HG03064 (cell line): ENCODE data around the gene FBXO41.
"Not testable (repeated sequence)": the region's sequence is repeated elsewhere in the genome, so short reads cannot be mapped to it uniquely, and the experiment has no call there.

ENCODE experiments used
- ATAC-seq: cut with Tn5 transposase; IDR thresholded peaks from one replicate; pipeline ENCODE4 v1.9.1; 2021; ENCODE audit warnings: low read depth; ENCODE audit not compliant: unreplicated experiment

The FBXO41 gene

DNA sequence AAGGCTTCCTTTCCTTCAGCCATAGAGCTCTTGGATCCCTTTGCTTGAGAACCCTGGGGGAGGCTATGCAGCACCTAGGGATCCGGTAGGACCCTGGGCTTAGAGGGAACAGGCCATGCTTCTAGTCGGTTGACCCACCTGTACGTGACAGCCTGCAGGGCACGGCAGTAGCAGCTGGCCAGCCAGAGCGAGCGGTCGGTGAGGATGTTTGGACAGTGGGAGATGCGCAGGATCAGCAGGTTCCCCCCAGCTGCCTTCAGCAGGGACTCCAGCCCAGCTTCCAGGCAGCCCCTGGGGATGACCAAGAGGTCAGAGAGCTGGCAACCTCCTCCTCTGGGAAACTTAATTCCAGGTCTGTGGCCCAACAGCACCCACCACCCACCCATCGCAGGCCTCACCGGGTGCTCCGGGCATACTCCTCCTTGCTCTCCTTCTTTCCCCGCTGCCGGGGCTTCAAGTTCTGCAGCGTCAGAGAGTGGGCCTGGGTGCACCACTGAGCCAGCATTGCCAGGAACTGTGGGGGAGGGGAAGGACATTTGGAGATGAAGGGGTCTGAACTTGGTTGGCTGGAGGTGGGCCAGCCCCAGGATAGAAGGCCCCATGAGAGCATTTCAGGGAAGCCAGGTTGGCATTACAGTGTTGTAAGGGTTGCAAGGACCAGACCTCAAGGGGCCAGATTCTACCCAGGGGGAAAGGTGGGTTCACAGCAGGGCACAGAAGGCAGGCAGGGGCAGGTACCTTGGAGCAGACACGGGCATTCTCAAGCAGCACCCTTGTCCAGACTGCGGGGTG lies 20.5 kb downstream of the FBXO41 start:
- ATAC-seq, result no peak

DNA sequence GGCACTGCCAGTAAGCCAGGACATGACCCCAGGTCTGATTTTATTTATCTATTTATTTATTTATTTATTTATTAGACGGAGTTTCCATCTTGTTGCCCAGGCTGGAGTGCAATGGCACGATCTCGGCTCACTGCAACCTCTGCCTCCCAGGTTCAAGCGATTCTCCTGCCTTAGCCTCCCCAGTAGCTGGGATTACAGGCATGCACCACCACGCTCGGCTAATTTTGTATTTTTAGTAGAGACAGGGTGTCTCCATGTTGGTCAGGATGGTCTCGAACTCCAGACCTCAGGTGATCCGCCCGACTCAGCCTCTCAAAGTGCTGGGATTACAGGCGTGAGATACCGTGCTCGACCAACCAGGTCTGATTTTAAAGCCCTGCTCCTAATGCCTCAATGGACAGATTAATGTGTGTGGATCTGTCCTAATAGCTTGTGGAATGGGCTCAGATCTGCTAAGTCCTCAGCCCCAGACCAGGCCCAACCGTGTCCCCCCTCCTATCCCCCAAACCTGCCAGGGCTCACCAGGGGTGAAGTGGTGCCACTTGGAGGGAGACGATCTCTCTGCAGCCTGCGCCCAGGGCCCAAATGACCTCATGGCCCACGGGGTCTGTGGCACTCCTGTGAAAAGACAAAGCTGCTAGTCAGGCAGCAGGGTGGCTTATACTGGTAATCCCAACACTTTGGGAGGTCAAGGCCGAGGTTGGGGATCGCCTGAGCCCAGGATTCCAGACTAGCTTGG lies 21.4 kb downstream of the FBXO41 start:
- ATAC-seq, result not testable (repeated sequence)

DNA sequence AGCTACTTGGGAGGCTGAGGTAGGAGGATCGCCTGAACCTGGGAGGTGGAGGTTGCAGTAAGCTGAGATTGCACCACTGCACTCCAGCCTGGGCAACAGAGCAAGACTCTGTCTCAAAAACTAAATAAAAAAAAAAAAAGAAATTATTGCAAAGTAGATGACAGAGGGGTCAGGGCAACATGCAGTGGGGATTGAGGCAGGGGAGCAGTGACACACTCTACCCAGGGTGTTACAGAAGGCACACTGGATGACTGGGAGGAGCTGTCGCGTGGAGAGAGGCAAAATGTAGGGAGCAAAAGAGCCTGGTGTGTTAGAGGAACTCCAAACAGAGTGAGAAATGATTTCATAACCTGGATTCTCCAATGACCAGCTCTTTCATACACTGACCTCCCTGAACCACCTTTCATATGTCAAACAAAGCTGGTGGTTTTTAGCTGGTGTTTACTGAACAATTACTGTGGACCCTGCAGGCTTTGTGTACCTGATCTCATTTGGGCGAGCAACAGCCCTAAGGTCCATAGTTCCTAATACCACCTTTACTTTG lies 22.1 kb downstream of the FBXO41 start:
- no peak for ATAC-seq

DNA sequence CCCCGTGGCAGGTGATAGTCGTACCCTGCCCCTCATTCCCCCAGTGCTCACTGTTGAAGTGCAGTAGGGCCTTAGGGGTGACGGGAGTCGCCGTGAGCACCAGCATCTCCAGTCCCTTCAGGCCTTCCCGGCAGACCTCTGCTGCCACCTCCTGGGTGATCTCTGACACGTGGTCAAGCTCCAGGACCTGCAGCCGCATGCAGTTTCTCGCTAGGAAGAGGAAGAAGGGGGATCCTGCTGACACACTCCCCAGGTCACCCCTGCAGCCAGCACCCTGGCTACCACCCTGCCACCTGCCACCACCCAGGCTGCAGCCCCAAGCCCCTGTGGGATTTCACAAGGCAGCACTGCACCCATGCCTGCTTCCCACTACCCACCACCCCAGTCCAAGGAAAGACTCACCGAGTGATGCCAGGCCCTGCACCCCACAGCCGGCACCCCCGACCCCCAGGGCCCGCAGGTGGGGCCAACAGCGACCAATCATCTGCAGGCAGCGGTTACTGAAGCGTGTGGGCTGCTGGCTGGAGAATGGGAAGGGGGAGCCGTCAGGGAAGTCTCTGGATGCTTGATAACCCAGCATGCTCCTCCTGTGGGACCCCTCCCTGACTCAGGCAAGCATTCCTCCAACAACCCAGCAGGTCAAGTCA lies 23.8 kb downstream of the FBXO41 start:
- ATAC-seq, result no peak

DNA sequence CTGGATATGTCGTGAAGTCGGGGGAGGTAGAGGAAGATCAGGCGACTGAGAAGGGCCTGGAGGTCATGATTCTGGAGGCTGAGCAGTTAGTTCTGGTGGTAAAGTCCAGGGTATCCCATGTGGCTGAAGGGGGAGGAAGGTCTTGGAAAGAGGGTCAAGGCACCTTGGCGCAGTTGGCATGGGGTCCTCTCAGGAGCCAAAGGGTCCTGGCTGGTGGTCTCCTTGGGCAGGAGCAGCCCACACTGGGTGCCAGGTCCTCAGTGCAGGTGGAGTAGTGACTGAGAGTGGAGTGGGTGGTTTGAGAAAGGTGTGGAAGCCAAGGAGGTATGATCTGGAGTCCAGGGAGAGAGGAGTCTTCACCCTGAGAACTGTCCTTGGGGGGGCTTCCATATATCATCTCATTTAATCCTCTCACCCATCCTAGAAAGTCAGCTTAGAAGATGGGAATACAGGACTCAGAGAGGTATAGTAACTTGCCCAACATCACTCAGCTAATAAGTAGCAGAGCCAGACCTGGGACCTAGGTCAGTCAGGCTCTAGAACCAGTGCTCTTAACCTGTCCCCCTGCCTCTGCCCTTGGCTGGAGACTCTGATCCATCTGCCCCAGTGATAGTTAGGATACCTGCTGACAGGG lies 24.5 kb downstream of the FBXO41 start:
- no peak for ATAC-seq

DNA sequence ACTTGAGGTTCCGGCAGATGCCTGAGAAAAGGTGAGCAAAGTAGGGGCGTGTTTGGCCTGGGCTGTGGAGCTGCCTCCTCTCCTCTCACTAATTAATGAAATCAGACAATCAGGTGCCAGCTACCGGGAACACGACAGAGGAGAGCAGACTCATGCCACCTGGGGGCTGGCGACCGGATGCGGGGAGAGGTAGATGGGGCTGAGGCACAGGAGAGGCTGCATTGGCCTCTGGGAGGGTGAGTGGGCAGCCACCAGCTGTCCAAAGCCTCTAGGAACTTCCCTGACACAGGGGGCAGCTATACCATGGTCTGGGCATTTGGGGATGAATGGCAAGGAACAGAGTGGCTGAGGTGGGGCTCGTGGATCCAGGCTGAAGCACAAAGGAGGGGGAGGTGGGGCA lies 25.0 kb downstream of the FBXO41 start:
- ATAC-seq, result no peak

DNA sequence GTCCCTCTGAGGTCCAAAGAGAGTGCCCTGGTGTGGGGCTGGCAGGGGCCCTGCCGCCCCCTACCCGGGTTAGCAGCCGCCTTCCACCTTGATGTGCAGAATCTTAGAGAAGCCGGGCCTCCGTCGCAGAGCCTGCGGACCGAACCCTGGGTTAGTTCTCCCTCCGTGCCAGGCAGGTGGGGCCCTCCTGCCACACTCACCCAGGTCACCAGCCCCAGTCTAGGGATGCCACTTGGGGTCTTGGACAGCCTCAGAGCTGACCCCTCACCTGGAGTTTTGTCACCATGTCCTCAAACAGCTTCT lies 25.4 kb downstream of the FBXO41 start:
- ATAC-seq, result no peak

DNA sequence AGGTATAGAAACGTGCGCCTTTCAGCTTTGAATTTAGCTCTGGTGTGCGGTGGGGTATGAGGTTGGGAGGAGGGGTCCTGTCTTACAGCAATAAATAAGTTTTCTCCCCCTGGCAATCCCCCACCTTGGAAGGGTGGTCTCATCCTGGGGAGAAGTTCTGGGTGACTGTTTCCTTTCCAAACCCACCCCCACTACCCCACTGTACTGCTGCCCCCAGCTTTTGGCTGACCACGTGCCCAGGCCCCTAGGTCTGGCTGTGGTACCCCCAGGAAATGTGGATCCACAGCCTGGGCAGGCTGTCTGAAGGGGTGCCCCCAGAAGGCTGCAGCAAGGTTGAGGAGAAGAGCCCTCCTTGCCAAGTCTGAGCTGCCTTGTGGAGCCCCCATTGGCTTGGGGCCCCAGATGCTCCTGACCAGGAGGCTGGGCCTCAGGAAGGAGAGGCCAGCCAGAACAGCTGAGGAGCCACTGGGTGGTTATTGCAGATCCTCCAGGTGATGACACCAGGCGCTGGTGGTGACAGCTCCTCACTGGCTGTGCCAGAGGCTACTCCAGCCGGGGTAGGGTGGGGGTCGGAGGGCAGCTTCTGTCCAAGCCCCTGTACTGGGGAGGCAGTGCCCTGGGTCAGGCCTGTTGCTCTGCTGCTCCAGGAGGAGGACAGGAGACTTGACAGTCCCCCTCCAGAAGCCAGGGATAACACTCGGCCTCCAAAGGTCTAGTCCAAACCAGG lies 25.9 kb downstream of the FBXO41 start:
- ATAC-seq, result no peak

DNA sequence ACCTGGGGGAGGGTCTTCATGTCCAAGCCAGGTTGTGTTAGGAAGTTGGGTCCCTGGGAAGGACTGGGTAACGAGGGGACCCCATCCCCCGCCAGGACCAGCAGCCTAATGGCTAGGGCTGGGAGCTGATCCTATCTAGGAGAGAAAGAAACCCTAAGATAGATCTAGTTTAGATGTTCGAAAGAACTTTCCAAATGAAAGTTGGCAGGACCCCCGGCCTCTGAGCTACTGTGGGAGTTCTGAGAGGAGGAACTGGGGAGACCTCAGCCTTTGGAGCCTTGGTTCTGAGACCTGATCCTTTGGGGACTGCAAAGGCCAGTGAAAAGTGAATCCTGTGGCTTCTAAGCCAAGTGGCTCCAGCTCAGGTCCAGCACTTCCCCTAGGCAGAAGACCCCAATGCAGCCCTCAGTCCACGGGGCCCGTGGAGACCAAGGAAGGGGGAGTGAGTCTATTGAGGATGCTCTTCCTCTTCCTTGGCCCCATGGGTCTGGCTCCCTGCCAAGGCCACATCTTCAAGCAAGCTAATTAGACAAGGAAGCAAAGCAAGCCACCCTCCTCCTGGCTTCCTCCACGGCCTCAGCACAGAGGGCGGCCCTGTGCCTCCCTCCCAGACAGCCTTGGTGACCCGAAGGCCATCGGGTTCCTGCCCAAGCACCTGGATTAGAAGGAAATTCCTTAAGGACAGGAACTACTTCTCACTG lies 26.7 kb downstream of the FBXO41 start:
- ATAC-seq, result no peak

DNA sequence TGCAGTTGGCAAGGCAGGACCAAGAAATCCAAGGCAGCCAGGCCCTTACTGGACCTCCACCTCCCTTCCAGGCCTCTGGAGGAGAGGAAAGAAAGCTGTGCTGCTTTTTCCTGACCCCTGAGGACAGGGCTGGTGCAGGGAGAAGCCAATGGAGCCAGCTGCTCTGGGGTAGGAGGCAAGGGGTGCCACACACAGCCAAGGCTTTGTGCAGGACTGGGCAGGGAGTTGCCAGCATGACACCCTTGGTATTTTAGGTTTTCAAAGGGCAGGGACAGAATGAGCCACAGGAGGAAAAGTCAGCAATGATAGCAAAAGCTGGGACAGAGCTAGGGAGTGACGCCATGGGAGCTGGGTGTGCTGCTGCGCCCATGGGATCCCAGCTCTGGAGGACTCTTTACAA lies 27.3 kb downstream of the FBXO41 start:
- ATAC-seq, result no peak

DNA sequence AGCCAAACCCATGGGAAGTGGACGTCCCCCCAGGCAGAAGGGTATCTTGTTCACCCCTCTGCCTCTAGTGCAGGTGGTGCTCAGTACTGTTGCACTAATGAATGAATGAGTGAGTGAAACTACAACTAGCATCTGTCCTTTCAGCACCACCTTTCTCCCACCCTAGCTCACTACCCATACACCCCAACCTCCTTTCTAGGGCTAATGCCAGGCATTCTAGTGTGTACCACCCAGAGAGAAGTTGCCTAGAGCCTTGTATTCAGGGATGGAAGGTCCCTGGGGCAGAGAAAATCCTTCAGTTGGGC lies 27.7 kb downstream of the FBXO41 start:
- no peak for ATAC-seq

DNA sequence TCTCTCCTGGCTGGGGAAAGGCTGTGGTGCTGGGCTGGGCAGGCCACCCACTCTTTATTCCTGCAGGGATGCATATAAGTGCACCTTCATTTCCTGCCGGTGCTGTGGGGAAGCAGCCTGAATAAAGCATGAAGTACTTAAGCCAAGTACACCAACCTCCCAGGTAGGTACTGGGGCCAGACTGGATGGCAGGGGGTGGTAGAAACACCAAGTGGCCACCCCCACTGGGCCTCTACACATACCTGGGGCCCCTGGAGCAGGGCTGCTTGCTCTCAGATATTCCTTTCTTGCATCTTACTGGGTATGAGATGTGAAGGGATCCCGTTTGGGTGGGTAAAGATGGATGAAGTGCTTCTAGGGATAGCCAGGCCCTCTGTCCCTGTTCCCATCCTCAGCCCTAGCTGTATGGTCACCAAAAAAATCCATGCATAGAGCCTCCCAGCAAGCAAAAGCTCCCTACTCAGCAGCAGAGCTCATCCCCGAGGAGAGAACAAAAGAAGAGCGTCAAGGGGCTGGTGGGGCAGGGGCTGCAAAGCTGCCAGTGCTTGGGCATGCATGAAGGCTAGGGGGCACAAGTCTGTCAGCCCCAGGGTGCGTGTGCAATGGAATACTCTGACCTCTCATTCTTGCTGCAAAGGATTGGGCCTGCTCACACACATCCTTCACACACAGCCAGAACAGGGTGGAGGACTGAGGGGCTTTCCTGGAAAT lies 28.2 kb downstream of the FBXO41 start:
- ATAC-seq, result no peak

DNA sequence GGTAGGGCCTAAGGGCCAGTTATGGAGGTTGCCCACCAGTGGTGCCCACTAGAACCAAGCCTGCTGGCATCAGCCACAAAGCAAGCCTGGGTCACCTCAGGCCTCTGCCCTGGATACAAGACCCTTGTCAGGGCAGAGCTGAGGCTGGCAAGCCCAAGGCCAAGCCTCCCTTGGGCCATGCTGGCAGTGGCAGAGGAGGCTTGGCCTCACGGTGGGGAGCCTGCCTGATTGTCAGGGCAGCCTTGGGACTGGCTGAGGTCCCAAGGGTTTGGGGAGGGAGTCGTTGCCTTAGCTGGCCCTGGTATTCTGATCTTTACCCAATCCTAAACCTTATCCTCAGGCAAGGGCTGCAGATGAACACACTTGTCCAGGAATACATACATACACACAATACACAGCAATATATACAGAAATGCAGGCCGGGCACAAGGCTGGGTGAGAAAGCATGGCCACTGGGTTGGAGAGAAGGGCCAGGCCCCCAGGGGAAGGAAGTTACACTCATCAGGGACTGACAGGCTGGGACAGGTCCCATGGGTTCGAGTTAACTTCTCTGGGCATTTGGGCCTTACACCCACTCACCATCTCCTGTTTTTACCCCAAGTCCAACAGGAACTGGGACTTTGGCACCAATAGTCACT lies 29.2 kb downstream of the FBXO41 start:
- no peak for ATAC-seq

DNA sequence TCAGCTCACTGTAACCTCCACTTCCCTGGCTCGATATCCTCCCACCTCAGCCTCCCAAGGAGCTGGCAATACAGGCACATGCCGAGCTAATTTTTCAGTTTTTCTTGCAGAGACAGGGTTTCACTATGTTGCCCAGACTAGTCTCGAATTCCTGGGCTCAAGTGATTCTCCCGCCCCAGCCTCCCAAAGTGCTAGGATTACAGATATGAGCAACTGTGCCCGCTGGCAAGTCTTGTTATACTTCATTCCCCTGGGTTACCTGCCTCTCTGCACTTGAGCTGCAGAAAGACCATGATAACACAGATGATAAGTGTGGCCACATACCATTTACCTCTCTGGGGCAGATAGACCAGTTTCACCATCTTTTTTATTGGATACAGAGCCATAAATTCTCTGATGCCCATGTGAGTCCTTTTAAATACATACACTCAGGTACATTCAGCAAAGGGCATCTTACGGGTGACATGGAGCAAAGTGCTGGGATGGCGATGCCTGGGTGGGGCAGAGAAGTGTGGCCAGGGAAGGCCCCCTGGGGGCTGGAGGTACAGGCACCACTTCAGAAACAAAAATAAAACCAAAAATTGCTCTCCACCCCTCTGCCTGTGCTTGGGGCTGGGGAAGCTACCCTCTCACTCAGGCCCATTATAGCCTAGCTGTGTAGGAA lies 29.8 kb downstream of the FBXO41 start:
- ATAC-seq, result no peak

DNA sequence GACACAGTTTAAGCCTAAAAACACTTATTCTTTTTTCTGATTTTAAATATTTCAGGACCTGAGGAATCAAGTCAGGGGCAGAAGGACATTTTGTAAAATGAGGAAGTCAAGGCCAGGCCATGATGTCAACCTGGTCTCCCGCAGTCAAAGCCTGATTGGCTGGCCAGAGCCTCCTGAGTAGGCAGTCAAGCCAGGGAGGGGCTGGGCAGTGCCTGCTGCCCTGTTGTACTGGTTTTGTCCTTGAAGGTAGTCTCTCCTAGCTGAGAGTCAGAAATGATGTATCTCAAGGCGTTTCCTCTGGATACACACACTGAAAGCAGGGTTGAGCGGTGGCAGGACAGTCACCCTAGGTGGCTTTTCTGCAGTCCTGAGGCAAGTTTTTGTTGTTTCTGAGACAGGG lies 30.4 kb downstream of the FBXO41 start:
- ATAC-seq, result no peak

DNA sequence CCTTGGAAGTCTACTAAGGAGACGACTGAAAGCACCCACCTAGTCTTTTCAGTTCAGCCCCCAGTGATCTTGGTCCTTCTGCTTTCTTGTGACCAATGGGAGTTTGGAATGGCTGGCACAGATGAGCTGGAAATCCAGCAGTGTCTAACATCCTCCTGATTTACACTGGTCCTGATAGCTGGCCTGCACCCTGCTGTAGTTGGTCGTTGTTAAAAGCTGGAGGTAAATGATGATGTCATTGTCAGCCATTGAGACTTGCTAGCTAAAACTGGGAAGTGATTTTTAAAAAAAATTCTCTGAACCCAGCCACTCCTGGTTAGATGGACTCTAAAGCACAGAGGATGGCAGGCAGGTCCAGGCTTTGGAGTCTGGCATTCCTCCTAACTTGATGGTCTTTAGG lies 30.9 kb downstream of the FBXO41 start:
- ATAC-seq, result no peak

DNA sequence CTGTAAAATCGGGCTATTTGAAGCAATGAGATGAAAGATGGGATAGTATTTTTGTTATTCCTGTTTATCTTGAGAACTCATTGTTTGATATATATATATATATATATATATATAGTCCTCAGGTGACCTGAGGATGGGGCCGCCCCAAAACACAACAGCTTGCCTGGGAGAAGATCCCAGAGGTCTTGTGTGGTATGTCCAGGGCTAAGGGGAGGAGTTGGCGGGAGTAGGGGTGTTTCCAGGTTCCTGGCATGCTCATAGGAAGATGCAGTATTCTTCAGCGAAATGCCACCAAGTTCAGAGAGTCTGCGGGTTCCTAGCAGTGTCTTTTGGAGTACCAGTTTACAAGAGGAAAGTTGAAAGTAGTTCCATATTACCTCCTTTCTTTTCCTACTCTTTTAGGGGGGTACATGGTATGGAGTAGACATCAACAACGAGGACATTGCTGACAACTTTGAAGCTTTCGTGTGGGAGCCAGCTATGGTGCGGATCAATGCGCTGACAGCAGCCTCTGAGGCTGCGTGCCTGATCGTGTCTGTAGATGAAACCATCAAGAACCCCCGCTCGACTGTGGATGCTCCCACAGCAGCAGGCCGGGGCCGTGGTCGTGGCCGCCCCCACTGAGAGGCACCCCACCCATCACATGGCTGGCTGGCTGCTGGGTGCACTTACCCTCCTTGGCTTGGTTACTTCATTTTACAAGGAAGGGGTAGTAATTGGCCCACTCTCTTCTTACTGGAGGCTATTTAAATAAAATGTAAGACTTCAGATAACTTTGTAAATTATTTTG lies 31.8 kb downstream of the FBXO41 start:
- ATAC-seq, result no peak
